HG03520 (cell line): ENCODE results near the gene TMEM147.

Source experiments
- ATAC-seq: cut with Tn5 transposase; IDR thresholded peaks from one replicate; pipeline ENCODE4 v1.9.1; 2021; ENCODE audit warnings: mild to moderate bottlenecking, moderate library complexity; ENCODE audit not compliant: unreplicated experiment

Gene TMEM147, protein sequence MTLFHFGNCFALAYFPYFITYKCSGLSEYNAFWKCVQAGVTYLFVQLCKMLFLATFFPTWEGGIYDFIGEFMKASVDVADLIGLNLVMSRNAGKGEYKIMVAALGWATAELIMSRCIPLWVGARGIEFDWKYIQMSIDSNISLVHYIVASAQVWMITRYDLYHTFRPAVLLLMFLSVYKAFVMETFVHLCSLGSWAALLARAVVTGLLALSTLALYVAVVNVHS

DNA sequence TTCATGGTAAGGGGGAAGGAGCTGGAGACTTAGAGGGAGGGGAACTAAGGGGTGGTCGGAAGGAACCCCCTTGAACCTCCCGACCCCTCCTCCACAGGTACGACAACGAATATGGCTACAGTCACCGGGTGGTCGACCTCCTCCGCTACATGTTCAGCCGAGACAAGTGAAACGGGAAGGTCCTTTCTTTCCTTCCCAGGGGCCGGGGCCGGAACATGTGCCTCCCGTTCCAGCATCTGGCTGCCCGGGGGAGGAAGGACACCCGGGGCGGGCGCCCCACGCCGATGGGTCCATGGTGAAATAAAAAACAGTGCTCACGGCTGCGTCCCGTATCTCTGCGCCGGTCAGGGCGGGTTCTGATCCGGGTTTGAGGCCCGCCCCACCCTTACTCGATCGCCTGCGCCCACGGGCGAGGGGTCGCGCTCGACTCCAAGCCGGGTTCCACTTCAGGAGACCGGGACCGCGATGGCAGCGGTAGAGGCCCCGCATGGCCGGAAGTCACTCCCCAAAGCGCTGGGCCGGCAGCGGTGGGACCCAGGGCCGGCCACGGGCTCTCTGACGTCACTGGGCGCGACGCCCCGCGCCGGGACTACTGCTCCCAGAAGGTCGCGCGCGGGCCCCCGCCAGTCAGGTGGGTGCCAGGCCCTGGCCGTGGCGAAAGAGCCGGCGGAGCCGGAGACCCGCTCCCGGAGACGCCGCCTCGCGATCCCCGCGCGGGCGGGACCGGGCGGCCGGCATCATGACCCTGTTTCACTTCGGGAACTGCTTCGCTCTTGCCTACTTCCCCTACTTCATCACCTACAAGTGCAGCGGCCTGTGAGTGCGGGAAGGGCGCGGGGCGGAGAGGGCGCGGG is at the start of gene TMEM147:
Gene TMEM147 (plus strand): TSS at position 626 of the 854 bp plus-strand sequence. CDS start 114 bp downstream, at position 740.
- peak; percentile 75 for ATAC-seq

DNA sequence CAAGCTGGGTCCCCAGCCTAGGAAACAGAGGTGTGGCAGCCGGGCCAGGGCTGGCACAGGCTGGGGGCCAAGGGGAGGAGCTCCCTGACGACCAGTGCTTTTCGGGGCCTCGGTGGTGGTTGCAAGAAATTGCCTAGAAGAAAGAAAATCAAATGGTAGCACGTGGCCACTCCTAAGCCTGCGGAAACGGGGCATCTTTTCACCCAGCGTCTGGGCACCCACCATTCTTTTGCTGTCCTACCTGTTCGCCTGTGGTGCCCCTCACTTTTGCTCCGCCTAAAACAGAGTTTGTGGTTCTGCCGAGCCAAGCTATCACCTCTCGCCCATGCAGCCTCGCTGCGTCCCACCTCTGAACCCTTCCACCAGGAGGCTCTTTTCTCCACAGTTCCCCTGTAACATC is 48.0 kb upstream of the TMEM147 start:
- ATAC-seq = no peak

DNA sequence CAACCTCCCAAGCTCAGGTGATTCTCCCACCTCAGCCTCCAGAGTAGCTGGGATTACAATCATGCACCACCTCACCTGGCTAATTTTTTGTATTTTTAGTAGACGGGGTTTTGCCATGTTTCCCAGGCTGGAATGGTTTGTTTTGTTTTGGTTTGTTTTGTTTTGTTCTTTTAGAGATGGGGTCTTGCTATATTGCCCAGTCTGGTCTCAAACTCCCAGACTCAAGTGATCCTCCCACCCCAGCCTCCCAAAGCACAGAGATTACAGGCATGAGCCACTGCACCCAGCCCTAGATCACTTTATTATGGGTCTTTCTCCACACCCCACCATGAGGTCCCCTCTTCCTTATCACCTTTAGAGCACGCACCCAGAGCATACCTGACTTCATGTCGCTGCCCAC is 47.2 kb upstream of the TMEM147 start:
- ATAC-seq = no peak

DNA sequence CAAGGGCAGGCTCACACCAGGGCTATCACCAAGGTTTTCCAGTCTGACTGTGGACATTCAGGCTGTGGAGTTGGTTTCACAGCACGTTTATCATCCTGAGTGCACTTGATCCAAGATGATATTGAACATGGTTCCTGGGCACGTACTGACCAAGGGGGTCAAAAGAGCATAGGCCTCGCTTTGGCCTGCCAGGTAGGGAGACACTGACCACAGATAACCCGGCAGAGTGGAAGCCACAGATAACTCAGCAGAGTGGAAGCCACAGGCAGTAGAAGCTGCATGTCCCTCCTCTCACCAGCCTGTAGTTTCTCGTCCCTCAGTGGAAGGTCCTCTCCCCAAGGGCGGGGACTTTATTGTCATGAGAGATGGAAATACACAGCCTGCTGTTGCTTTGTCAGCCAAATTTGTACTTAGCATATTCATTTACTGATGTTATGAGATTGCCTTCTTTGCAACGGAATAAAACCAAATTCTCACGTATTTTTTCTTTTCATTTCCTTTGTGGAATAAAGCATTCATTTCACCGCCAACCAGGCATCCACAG is 46.4 kb upstream of the TMEM147 start:
- ATAC-seq = no peak

DNA sequence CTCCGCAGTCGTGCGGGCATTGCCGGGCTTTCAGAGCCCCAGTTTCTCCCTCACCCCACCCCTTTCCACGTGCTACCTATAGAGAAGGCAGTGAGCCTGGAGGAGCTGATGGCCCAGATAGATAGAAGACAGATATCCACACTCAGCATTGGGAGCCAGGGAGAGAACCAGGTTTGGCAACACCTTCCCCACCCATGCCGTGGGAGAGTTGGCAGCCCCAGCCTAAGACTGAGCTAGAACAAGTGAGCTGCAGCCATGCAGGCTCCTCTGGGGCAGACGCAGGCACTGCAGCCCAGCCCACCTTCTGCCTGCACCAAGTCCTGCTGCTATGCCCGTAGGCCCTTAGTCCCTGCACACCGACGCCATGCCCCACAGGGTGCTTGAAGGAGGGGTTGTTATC is 44.8 kb upstream of the TMEM147 start:
- ATAC-seq = no peak

DNA sequence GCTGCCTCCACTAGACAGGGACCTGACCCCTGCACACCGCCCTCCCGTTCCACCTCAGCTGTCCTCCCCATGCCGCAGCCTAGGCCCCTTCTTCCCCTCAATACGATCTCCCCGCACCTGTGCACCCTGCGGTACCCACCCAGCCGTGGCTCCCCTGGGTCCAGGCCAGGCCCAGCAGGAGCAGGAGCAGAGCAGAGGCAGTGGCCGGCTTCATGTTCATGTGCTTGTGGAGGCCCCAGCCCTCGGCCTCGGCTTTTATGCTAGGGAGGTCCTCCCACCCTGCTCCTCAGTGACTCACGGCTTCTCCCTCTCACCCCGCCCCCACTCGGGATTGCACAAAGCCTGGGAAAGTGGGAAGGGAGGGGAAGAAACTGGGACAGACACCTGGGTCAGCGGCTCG is 43.7 kb upstream of the TMEM147 start:
- ATAC-seq = no peak

DNA sequence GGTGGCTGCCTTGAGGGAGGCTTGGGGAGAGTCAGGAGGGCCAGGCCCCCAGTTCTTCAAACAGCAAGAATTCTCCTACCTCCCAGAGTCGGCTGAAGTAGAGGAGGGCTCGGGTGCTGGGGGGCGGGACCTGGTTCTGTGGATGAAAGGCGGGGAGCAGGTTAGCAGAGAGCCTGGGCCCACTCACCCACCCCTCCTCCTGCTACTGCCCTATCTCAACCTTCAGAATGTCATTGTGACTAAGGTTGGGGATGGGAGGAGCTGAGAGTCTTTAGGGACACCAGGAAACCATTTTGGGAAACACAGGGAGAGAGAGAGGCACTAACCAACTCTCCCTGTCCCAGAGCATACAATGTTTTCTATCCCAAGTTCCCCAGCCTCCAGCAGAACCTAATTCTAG is 42.7 kb upstream of the TMEM147 start:
- no peak for ATAC-seq

DNA sequence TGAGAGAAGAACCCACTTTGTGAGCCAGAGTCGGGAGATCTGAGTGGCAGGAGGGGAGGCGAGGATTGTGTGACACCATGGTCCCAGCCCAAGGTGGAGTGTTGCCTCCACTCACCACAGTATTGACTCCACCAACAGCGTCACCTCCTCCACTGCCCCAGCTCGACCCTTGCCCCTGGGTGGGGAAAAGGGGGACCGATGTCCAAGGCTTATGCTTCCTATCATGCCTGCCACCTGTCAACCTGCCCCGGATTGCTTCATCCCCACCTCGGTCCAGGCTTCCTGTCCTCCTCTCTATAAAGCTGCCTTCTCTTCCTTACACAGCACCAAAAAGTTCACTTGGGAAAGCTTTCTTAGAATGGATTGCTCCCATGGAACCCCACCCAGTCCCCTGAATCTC is 39.4 kb upstream of the TMEM147 start:
- no peak for ATAC-seq

DNA sequence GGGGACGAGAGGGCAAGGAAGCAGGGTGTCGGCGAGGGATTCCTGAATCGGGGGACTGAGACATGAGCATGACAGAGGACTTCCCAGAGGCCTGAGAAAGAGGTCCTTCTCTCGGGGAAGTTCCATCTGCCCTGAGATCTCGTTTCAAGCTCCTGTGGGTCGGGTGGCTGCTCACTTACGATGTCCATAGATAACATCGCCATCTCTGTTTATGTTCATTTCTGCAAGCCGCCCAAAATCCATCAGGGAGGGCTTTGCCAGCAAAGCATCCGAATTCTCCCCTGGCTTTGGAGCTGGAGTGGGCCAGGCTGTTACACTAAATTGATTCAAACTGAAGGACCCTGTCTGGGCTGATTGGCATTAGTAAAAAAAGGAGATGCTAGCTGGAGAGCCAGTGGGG is 37.9 kb upstream of the TMEM147 start:
- no peak for ATAC-seq

DNA sequence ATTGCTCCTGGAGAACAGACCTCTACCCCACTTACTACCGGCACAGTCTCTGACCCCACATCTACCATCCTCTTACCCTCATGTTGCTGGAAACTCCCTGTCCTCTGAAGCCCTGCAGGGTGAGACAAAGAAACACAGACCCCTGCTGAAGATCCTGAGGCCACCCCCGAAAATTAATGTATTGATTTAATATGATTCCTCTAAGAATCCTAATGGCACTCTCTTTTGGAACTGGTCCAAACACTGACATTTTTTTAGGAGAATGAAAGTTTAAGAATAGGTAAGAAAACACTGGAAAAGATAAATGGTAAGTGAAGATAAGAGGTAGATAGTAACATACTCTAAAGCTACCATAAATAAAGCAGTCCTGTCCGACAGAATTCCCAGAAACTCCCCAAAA is 37.3 kb upstream of the TMEM147 start:
- no peak for ATAC-seq

DNA sequence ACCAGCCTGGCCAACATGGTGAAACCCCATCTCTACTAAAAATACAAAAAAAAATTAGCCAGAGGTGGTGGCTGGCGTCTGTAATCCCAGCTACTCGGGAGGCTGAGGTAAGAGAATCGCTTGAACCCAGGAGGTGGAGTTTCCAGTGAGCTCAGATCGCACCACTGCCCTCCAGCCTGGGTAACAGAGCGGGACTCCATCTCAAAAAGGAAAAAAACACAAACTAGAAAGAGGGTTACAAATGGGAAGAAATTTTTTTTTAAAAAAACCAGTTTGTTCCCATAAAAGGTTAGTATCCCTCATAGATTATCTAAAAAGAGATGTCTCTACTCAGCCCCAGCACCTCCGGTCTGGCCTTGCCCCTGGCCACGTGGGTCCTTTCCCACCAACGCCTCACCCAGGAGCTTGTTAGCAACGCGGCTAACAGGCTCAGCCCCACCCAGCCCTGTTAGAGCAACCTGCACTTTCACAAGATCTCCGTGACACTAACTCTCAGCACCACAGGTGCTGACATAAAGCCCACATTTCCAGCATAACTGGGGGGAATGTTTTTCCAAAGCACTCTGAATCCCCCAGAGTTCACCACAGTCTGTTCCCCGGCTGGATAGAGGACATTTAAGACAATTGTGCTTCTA is 36.3 kb upstream of the TMEM147 start:
- ATAC-seq = no peak

DNA sequence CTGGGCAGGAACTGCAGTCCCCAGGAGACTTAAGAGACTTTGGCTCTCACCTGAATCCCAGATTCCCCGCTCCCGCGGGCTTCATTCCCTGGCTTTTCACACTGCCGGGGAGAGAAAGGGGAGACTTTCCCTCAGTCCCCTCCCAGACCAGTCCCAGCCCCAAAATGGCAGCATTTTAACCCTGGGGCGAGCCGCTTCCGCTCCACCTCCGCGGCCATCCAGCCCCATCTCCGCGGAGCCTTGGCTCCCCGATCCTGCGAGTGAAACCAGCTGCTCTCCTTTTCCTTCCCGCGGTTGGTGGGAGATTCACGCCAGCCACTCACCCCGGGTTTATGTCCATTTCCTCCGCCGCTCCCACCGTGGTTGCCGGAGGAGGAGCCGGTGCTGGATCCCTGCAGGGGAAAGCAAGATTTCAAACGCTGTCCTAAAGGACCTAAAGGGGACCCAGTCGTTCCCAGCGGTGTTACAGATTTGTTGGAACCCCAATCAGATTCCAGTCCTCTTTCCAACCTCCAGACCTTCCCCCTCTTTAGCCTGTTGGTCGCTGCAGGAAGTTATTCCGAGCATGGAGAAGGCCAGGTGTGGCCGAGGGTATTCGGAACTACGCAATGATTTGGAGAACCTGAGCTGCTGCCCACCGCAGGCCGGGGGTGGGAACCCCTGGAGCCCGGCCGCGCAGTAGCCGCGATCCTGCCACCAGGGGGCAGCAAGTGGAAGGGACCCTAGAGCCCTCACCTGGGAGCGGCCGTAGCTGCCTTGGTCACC is 35.4 kb upstream of the TMEM147 start:
- no peak for ATAC-seq

DNA sequence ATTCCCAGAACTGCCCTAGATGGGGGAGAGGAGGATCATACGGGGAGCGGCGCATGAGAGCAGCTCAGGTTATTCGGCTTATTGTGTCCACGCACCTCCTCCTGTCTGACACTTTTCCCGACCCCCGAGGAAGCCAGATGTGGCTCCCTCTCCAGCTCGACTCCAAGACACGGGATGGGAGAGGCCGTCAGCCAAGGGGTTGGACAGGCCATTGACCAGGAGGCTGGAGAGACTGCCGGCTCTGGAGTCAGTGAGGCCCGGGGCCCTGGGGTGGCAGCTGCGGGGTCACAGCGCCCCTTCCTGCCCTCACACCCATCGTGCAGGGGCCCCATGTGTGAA is 34.8 kb upstream of the TMEM147 start:
- ATAC-seq = no peak

DNA sequence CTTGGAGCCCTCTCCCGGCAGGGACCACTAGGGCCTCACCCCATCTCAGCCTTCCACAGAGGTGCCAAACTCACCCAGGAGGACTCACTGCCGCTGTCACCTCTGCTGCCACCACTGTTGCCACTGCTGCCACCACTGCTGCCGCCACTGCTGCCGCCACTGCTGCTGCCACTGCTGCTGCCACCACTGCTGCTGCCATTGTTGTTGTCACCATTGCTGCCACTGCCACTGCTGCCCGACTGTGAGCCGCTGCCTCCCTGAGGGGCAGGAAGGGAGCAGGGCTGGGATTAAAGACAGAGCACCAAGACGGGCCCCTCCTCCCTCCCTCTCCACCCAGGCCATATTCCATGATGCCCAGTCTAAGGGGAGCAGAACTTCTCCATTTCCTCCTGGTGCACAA is 34.1 kb upstream of the TMEM147 start:
- ATAC-seq = no peak

DNA sequence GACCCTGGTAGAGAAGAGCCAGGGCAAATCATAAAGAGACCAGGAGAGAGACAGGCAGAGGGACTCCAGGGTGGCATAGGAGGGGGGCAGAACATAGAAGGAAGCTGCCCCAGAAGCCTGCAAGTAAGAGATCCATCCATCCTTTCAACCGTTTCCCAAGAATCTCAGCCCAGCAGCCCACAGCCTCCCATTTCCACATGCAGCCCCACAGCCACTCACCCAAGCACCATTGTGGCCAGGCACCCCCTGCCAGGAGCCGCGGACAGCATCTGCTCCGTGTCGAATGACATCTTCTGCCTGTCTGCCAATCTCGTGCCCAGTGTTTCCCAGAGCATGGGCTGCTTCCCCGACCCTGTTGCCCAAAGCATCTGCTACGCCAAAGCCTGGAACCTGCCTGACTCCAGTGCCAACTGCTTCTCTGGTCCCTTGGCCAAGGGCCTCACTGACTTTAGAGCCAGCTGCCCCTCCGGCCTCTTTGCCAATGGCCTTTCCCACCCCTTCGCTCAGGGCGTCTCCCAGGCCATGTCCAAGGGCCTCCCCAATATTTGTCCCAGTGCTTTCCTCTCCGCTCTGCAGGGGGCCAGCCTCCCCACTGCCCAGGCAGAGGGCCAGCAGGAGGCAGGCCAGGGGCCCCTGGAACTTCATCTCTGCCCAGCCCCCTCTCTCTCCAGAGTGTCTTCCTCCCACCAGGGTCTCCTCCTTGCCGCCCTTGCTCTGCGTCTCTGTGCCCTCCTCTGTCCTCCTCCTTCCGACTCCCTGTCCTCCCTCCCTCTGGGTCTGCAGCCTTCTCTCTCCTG is 32.4 kb upstream of the TMEM147 start:
- no peak for ATAC-seq

DNA sequence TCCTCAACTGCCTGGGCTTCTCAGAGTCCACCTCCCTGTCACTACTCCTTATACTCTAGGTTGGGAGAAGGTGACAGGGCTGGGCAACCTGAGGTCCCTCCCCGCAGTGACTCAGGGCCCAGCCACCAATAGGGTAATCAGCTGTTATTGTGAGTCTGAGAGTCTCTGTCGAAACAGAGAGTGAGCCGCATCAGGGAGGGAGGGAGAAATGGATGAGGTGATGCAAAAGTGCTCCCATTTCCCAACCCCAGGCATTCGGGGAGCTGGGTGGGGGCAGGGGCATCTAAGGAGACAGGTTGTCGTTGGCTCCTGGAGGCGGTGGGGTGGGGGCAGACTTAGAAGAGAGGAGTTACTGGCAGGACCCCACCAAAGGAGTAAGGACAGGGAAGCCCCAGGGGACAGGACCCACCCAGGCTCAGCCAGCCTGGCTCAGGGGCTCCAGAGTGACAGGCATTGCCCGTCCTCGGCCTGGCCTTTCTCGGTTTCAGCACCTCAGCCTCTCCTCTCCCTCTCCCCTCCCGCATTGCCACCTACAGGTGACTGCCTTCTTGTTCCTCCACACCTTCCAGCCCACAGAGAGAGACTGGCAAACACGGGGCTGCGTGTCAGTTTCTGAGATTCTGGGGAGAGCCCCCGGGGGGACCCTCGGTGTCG is 31.7 kb upstream of the TMEM147 start, which contains the start of gene DMKN:
Gene DMKN (minus strand): TSS at position 22 of the 654 bp plus-strand sequence. CDS start 174 bp downstream, outside the sequence.
- ATAC-seq = no peak

DNA sequence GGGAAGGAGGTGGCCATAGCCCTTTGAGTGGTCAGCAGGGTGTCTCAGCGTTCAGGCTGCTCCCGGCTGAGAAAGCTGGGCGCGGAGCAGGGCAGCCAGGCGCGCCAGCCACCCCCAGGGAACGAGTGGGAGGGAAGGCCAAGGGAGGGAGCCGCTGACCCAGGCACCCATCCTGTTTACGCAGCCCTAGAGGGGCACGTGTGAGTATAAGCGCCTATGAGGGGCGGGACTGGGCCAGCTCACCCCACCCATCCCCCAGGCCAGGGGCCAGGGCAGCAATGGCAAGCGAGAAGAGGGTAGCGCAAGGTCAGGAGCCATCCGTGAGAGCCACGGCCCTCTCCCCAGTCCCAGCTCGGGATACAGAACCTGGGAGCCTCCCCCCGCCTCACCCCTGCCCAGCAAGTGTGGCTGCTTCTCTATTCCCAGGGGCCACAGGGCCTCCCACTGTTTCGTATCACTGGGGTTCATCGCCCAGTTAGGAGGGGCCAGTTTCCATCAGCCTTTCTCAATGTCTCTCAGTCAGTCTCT is 31.1 kb upstream of the TMEM147 start:
- ATAC-seq = no peak

DNA sequence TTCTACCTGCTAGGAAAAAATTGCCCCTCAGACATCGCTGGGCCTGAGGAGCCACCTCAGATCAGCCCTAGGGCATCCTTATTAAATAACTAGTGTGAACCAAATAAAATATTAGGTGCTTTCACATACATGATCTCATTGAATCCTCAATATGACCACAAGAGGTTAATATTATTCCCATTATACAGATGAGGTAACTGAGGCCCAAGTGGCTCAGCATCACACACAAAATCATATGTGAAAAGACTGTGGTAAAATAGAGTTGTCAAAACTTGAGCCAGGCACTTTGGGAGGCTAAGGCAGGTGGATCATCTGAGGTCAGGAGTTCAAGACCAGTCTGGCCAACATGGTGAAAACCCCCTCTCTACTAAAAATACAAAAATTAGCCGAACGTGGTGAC is 29.1 kb upstream of the TMEM147 start:
- ATAC-seq = no peak

DNA sequence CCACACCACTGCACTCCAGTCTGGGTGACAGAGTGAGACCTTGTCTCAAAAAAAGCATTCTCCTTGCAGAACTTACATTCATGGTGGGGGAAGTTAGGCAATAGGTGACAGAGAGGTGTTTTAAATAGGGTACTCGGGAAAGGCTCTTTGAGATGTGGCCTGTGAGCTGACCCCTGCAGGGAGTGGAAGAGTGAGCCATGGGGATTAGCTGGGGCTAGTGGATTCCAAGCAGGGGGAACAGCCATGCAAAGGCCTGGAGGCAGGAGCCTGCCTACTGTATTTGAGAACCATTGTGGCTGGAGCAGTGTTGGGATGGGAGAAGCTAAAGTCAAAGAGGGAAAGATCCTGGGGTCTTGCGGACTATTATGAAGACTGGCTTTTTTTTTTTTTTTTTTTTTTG is 28.1 kb upstream of the TMEM147 start:
- no peak for ATAC-seq
